GM12873 (cell line): ENCODE results near the gene USP17L13.
"Not testable (repeated sequence)": the region's sequence is repeated elsewhere in the genome, so short reads cannot be mapped to it uniquely, and the experiment has no call there.

ENCODE experiments used
- TF ChIP-seq, protein P1 (sequence below): IDR thresholded peaks from 2 replicates; pipeline ENCODE4 v1.5.1; 2012; ENCODE audit warnings: low read depth, mild to moderate bottlenecking, moderate library complexity, low read length, control low read depth; ENCODE audit not compliant: insufficient read depth; ENCODE audit errors: missing control alignments

Gene USP17L13, protein sequence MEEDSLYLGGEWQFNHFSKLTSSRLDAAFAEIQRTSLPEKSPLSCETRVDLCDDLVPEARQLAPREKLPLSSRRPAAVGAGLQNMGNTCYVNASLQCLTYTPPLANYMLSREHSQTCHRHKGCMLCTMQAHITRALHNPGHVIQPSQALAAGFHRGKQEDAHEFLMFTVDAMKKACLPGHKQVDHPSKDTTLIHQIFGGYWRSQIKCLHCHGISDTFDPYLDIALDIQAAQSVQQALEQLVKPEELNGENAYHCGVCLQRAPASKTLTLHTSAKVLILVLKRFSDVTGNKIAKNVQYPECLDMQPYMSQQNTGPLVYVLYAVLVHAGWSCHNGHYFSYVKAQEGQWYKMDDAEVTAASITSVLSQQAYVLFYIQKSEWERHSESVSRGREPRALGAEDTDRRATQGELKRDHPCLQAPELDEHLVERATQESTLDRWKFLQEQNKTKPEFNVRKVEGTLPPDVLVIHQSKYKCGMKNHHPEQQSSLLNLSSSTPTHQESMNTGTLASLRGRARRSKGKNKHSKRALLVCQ

DNA sequence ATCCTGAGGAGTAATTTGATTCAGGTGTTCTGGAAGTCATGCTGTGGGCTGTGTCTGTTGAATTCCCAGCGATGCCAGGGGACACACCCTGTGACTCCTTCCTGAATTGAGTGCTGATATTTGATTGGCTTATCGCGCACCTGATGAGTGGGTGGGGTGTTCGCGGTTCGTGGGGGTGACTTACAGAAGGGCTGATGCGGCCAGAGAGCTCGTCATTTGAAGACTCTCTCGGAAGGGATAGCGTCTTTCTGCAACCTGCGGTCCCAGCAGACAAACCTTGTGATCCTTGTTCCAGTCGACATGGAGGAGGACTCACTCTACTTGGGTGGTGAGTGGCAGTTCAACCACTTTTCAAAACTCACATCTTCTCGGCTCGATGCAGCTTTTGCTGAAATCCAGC is at the start of gene USP17L13:
TSS of gene USP17L13 (plus strand) at position 301 of the 400 bp plus-strand sequence. CDS start at position 301, 0 bp downstream.
- TF ChIP-seq, protein P1, sequence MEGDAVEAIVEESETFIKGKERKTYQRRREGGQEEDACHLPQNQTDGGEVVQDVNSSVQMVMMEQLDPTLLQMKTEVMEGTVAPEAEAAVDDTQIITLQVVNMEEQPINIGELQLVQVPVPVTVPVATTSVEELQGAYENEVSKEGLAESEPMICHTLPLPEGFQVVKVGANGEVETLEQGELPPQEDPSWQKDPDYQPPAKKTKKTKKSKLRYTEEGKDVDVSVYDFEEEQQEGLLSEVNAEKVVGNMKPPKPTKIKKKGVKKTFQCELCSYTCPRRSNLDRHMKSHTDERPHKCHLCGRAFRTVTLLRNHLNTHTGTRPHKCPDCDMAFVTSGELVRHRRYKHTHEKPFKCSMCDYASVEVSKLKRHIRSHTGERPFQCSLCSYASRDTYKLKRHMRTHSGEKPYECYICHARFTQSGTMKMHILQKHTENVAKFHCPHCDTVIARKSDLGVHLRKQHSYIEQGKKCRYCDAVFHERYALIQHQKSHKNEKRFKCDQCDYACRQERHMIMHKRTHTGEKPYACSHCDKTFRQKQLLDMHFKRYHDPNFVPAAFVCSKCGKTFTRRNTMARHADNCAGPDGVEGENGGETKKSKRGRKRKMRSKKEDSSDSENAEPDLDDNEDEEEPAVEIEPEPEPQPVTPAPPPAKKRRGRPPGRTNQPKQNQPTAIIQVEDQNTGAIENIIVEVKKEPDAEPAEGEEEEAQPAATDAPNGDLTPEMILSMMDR = not testable (repeated sequence)

DNA sequence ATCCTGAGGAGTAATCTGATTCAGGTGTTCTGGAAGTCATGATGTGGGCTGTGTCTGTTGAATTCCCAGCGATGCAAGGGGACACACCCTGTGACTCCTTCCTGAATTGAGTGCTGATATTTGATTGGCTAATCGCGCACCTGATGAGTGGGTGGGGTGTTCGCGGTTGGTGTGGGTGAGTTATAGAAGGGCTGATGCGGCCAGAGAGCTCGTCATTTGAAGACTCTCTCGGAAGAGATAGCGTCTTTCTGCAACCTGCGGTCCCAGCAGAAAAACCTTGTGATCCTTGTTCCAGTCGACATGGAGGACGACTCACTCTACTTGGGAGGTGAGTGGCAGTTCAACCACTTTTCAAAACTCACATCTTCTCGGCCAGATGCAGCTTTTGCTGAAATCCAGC is 14.3 kb upstream of the USP17L13 start, which contains the start of gene USP17L10:
TSS of gene USP17L10 (plus strand) at position 301 of the 400 bp plus-strand sequence. CDS start at position 301, 0 bp downstream.
- TF ChIP-seq, protein P1 = not testable (repeated sequence)

DNA sequence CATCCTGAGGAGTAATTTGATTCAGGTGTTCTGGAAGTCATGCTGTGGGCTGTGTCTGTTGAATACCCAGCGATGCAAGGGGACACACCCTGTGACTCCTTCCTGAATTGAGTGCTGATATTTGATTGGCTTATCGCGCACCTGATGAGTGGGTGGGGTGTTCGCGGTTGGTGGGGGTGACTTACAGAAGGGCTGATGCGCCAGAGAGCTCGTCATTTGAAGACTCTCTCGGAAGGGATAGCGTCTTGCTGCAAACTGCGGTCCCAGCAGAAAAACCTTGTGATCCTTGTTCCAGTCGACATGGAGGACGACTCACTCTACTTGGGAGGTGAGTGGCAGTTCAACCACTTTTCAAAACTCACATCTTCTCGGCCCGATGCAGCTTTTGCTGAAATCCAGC is 9.6 kb upstream of the USP17L13 start, which contains the start of gene USP17L11:
TSS of gene USP17L11 (plus strand) at position 301 of the 400 bp plus-strand sequence. CDS start at position 301, 0 bp downstream.
- TF ChIP-seq, protein P1 = not testable (repeated sequence)

DNA sequence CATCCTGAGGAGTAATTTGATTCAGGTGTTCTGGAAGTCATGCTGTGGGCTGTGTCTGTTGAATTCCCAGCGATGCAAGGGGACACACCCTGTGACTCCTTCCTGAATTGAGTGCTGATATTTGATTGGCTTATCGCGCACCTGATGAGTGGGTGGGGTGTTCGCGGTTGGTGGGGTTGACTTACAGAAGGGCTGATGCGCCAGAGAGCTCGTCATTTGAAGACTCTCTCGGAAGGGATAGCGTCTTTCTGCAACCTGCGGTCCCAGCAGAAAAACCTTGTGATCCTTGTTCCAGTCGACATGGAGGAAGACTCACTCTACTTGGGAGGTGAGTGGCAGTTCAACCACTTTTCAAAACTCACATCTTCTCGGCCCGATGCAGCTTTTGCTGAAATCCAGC is 4.8 kb upstream of the USP17L13 start, which contains the start of gene USP17L12:
TSS of gene USP17L12 (plus strand) at position 301 of the 400 bp plus-strand sequence. CDS start at position 301, 0 bp downstream.
- TF ChIP-seq, protein P1 = not testable (repeated sequence)

DNA sequence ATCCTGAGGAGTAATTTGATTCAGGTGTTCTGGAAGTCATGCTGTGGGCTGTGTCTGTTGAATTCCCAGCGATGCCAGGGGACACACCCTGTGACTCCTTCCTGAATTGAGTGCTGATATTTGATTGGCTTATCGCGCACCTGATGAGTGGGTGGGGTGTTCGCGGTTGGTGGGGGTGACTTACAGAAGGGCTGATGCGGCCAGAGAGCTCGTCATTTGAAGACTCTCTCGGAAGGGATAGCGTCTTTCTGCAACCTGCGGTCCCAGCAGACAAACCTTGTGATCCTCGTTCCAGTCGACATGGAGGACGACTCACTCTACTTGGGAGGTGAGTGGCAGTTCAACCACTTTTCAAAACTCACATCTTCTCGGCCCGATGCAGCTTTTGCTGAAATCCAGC is 9.4 kb downstream of the USP17L13 start, which contains the start of gene USP17L15:
TSS of gene USP17L15 (plus strand) at position 301 of the 400 bp plus-strand sequence. CDS start at position 301, 0 bp downstream.
- TF ChIP-seq, protein P1 = not testable (repeated sequence)

DNA sequence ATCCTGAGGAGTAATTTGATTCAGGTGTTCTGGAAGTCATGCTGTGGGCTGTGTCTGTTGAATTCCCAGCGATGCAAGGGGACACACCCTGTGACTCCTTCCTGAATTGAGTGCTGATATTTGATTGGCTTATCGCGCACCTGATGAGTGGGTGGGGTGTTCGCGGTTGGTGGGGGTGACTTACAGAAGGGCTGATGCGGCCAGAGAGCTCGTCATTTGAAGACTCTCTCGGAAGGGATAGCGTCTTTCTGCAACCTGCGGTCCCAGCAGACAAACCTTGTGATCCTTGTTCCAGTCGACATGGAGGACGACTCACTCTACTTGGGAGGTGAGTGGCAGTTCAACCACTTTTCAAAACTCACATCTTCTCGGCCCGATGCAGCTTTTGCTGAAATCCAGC is 18.9 kb downstream of the USP17L13 start, which contains the start of gene USP17L17:
TSS of gene USP17L17 (plus strand) at position 301 of the 400 bp plus-strand sequence. CDS start at position 301, 0 bp downstream.
- TF ChIP-seq, protein P1 = not testable (repeated sequence)

DNA sequence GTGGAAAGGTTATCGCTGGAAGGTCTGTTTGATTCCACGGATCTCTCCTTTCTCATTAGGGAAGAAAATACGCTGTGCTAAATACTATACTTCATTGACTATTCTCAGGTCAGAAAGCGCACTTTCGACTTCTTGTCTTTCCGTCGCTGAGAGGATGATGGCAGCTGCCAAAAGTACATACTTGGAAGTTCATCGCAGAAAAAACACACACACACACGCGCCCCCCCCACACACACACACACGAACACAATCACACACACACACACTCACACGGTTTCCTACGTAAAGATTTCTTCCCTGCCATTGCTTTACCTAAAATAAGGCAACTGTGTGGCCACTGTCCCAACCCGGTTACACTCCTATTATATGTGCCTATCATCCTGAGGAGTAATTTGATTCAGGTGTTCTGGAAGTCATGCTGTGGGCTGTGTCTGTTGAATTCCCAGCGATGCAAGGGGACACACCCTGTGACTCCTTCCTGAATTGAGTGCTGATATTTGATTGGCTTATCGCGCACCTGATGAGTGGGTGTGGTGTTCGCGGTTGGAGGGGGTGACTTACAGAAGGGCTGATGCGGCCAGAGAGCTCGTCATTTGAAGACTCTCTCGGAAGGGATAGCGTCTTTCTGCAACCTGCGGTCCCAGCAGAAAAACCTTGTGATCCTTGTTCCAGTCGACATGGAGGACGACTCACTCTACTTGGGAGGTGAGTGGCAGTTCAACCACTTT is 23.4 kb downstream of the USP17L13 start, which contains the start of gene USP17L18:
TSS of gene USP17L18 (plus strand) at position 678 of the 728 bp plus-strand sequence. CDS start at position 678, 0 bp downstream.
- TF ChIP-seq, protein P1 = not testable (repeated sequence)
